Fibroblast of villous mesenchyme (primary cell): ENCODE data around the gene CHPF2. TPM values are rescaled to one million over a fixed set of nuclear protein-coding genes. Genes with fewer than 3 reads are reported as not detected.

Source experiments
- DNase-seq: peaks from one replicate; pipeline ENCODE4 v3.0.0-alpha.2; 2010; ENCODE audit warnings: low read depth
- H3K4me3 ChIP-seq: 2 replicates; pipeline ENCODE4 v1.5.1; 2011; ENCODE audit warnings: low read depth, mild to moderate bottlenecking, low read length
- CTCF ChIP-seq: IDR thresholded peaks from 2 replicates; pipeline ENCODE4 v1.5.1; 2012; ENCODE audit warnings: low read depth, mild to moderate bottlenecking, low read length; ENCODE audit not compliant: insufficient read depth
- total RNA-seq: library from RNA; depleted of rRNA; stranded (reverse); fragments of >200 nt; gene quantifications from 2 replicates; pipeline ENCODE4 v1.2.3, GENCODE V29; 2012

Gene CHPF2
- total RNA-seq, 1 donor = 90.7 TPM

GRCh38 chr7:151191544-151191943 lies 40.7 kb upstream of the CHPF2 start:
- no peak for TF ChIP-seq CTCF
- H3K4me3 ChIP-seq = no peak overlapping the region
- DNase-seq = no peak

DNA sequence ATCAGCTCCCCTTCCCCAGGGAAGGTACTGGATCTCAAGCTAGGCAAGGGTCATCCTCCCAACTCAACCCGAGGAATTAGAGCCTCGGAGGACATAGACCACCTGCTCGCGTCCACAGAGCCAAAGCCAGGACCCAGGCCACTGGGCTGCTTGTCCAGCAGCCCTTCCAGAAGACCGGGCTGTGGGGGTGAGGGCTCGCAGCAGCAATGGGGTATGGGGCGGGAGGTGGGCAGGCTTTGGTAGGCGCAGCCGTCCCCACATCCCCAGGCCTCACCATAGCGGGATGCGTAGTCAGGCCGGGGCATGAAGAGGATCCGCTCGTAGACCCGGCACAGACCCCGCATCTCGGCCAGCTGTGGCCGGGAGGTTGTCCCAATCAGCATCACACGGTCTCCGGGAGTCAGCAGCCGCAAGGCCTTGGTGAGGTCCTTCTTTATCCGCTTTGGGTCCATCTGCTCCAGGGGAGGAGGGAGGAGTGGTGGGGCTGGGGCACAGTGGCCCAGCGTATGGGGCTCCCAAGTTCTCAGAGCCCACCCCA lies 40.2 kb upstream of the CHPF2 start:
- DNase-seq = no peak
- TF ChIP-seq CTCF = no peak
- no peak overlapping the region for H3K4me3 ChIP-seq

DNA sequence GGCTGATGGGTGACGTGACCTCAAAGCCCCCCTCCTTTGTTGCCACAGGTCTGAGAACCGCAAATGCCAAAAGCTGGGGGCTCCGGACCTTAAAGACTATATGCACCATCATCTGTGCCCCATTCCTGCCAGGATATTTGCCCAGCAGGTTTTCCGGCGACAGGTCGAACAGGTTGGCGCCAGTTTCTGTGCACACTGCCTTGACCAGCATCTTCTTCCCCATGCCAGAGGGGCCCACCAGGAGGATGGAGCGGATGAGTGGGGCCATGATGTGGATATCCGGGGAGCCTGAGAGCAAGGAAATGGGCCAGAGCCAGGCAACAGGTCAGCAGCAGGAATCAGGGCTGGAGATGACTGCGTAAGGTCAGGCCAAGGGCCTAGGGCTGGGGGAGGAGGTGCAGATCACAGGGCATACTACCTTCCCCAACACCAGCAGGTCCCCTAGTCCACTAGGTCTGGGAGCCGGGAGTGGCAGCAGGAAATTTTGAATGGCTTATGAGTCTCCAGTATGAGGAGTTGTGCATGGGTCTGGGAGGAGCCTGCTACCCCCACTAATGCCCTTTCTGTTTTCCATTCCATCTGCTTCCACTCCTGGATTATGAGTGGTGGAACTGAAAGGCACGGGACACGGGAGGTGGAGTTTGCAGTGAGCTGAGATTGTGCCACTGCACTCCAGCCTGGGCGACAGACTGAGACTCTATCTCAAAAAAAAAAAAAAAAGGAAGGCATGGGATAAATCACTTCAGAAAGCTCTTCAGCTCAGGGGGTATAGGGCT lies 38.9 kb upstream of the CHPF2 start:
- H3K4me3 ChIP-seq = no peak overlapping the region
- no peak for TF ChIP-seq CTCF
- no peak for DNase-seq

GRCh38 chr7:151194188-151194587 lies 38.1 kb upstream of the CHPF2 start:
- H3K4me3 ChIP-seq = no peak overlapping the region
- DNase-seq = no peak
- TF ChIP-seq CTCF = no peak

GRCh38 chr7:151195616-151196450 lies 36.5 kb upstream of the CHPF2 start:
- H3K4me3 ChIP-seq = no peak overlapping the region
- no peak for DNase-seq
- no peak for TF ChIP-seq CTCF

DNA sequence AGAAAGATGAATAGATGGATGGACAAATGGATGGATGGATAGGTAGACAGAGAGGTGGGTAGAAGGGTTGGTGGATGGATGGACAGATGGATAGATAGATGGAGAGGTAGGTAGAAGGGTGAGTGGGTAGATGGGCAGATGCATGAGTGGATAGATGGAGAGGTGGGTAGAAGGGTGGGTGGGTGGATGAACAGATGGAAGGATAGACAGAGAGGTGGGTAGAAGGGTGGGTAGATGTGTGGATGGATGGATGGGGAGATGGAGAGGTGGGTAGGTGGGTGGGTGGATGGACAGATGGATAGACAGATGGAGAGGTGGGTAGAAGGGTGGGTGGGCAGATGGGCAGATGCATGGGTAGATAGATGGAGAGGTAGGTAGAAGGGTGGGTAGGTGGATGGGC lies 34.4 kb upstream of the CHPF2 start:
- no peak overlapping the region for H3K4me3 ChIP-seq
- no peak for TF ChIP-seq CTCF
- DNase-seq = no peak
